Subcutaneous adipose tissue (tissue), 4 donors: ENCODE results near the gene BACH2. TPM values are rescaled to one million over a fixed set of nuclear protein-coding genes. Genes with fewer than 3 reads are reported as not detected.

ENCODE experiments used
- total RNA-seq, 4 donors: library from RNA; depleted of rRNA; stranded (reverse); fragments of >200 nt; gene quantifications; one replicate each; pipeline ENCODE4 v1.1.0, GENCODE V29; 2016
- TF ChIP-seq, protein P1 (sequence below): fragments of 450-650 bp; IDR thresholded peaks from one replicate; pipeline ENCODE4 v1.5.1; 2016; ENCODE audit warnings: low read depth, mild to moderate bottlenecking, control low read depth, antibody characterized with exemption, moderate library complexity

Gene BACH2
- total RNA-seq, 4 donors from 2014 or later, result 1.7 to 15.4 (median 3.9) TPM

DNA sequence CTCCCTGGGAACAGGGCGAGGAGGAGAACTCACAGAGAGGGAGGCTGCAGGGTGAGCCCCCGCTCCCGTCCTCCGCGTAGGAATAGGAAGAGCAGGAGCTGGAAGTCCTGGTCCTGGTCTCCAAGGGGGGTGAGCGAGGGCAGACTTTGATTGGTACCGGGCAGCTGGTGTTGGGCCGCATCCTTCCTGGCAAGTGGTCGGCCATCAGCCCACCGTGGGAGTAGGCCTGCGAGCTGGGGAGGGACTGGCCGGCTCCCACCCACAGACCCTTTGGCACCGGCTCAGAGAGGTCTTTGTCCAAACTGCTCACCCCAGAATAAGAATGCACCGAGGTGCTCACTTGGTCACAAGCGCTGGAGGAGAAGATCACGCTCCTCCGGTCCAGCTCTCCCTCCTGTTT is 346.2 kb downstream of the BACH2 start:
- TF ChIP-seq, protein P1, sequence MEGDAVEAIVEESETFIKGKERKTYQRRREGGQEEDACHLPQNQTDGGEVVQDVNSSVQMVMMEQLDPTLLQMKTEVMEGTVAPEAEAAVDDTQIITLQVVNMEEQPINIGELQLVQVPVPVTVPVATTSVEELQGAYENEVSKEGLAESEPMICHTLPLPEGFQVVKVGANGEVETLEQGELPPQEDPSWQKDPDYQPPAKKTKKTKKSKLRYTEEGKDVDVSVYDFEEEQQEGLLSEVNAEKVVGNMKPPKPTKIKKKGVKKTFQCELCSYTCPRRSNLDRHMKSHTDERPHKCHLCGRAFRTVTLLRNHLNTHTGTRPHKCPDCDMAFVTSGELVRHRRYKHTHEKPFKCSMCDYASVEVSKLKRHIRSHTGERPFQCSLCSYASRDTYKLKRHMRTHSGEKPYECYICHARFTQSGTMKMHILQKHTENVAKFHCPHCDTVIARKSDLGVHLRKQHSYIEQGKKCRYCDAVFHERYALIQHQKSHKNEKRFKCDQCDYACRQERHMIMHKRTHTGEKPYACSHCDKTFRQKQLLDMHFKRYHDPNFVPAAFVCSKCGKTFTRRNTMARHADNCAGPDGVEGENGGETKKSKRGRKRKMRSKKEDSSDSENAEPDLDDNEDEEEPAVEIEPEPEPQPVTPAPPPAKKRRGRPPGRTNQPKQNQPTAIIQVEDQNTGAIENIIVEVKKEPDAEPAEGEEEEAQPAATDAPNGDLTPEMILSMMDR, result no peak

DNA sequence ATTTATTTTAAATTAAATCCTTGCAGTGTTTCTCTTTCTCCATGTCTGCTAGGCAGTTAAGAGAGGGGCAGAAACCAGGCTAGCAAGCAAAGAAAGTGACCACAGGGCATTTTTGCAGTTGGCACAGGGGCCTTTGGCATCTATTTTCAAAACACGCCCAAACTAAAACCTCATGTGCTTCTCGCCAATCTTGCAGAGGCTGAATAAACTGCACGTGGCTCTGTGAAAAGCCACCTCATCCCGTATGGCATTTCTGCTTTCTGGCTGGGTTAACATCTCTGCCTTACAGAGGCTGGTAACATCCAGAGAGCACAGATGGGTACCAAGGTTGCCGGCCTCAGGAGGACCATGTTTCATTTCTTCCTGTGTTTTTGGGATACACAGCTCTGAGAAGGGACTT is 347.8 kb downstream of the BACH2 start:
- TF ChIP-seq, protein P1, result no peak

DNA sequence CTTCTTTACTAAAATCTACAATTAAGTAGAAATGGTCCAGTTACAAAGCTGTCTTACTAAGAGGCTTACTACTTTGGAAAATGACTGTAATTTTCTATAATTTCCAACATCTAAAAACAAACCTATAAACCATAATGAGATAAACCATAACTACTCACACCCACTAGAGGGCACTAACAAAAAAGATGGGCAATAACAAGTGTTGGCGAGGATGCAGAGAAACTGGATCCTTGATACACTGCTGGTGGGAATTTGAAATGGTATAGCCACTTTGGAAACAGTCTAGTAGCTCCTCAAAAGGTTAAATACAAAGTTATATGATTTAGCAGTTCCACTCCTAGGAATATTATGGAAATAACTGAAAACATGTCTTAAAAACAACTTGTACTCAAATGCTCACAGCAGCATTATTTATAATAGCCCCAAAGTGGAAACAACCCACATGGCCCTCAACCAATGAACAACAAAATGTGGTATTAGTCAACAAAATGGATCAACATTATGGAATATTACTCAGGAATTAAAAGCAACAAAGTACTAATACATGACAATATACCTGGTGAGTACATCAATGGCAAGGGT is 351.7 kb downstream of the BACH2 start:
- TF ChIP-seq, protein P1, result no peak

DNA sequence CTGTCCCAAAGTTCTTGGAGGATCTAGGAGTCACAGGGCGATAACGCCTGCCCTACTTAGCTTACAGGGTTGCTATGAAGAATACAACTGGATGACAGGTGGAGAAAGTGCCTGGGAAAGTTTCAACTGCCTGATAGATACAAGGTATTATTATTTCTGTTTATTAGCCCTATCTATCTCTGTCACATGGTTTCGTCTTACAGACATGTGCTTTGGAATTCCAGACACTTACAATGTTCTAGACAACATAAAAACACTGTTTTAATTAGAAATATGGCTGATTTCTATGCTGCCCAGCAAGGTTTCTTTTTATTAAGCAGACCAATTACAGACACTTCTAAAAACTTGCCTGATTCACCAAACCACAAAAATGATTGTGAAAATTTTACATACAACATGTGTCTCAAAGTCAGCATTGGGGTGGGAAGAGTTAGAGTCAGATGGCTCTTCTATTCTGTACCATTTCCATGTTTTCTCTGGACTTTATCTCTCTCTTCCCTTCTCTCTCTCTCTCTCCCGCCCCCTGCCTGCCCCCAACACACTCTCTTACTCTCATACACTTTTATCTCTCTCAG is 352.4 kb downstream of the BACH2 start:
- TF ChIP-seq, protein P1, result no peak

DNA sequence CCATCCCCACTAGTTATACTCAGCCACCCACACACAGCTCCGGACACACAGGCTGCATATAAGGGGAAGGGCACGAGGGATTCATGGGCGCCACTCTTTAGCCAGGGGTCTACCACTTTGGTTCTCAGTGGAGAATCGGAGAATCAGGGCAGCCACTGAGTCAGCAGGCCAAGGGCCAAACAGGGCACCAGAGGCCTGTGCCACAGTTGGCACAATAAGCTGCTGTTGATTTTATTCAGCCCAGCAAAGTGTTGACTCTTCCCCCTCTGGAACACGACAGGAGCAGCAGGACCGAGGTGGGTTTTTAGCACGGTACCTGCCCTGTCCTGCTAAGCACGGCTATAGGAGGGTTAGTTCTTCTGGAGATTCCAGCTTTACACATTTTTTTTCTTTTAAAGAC is 354.0 kb downstream of the BACH2 start:
- TF ChIP-seq, protein P1, result no peak

DNA sequence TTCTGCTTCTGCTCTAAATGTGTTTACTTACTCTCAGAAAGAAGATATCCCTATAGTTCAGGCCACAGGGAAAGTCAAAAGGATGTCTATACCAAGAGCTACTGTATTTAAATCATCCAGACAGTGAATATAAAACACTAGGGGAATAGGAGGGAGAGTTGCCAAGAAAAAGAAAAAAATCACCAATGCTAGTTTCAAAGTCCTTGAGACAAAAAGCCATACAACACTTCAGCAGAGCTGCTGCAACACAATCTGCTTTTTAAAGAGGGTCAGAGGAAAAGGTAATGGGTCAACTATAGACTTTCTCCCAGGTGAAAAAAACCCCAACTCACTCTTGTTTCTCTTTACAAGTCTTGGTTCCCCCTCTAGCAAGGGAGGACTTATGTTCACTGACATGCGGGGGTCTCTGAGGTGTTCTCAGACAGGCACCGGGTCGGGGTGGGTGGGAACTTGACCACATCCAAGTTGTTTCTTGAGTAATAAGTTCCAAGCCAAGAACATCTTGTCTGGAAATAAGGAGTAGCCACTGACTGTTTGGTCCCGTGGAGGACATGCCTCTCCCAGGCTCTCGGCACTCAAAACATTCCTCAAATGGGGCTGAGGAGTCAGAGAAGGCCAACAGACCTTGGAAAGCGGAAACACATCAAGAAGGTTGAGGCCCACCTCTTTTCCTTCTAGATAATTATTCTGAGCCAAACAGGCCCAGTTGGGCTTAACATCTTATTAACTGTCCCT is 354.7 kb downstream of the BACH2 start:
- TF ChIP-seq, protein P1, result no peak

- TF ChIP-seq, protein P1, result no peak
Measured at GRCh38 chr6:89941031-89941762, 355.4 kb downstream of the BACH2 start.
